NCI-H1417 treated with DMSO at 0.1 percent for 48 hours (cell line): ENCODE measurements around the gene TMEM151A.
"Not testable (repeated sequence)": the region's sequence is repeated elsewhere in the genome, so short reads cannot be mapped to it uniquely, and the experiment has no call there.

Experiments used
- DNase-seq: peaks from one replicate; lab custom pipeline; 2025; lab: John Stamatoyannopoulos, UW

Gene TMEM151A

DNA sequence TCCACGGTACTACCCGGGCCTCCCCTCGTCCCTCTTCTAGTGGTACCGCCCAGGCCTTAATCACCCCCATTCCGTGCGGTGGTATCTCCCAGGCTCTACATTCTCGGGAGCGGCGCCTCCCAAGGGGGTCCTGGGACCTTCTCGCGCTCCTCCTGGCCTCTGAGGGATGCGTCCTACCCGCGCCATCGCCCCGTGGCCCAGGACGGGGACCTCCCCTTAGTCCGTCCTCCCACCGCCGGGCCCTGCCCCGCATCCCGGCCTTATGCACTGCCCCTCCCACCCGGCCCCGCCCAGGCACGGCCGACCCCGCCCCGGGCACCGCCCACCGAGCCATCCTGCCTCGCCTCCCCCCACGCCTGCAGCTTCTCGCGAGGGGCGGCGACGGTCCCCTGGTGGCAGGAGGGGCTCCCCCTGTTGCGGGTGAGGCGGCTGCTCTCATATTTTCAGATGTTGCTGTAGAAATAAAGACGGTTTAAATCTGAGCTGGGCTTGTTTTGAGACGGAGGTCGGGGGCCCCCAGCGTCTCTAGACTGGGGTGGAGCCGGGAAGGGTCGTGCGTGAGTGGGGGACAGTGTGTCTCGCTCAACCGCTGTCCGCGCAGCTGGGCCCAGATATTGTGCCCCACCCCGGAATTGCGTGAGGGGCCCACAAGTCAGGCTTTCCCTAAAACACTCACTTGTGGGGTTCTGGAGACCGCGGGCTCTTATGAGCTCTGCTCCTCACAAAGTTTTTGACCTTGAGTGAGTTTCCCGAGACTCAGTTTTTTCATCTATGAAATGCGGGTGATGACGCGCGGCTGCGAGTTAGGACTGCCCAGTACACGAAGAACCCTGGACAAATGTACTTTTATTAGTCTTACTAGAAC lies 24.1 kb upstream of the TMEM151A start:
- no peak for DNase-seq

DNA sequence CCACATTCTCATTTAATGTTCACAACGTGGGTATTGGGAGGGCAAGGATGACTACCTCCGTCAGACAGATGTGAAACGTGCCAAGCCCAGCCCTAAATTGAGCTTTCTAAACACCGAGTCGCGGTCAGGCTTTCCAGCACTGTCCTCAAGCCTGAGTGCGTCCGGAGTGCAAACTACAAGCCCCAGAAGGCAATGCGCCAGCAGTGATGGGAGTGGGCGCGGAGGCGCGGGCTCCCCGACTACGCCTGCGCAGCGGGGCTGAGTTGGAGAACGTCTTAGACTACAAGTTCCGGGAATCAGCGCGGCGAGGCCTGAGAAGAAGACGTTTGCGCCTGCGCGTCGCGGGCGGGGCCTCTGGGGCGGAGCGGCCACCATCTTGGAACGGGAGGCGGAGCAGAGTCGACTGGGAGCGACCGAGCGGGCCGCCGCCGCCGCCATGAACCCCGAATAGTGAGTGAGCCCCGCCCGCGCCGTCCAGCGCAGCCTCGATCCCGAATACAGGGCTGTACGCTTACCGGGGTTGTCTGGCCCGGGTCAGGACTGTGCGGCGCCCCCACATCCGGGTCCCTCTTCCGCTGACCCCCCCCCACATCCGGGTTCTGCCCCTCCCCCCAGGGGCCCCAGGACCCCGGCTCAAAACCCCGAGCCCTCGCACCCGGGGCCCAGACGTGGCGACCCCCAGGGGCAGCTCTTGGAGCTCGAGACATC lies 23.3 kb upstream of the TMEM151A start, which contains the start of gene RAB1B:
TSS of gene RAB1B (plus strand) at position 396 of the 708 bp plus-strand sequence. CDS start at position 437, 41 bp downstream.
- DNase-seq, result peak; percentile 97

DNA sequence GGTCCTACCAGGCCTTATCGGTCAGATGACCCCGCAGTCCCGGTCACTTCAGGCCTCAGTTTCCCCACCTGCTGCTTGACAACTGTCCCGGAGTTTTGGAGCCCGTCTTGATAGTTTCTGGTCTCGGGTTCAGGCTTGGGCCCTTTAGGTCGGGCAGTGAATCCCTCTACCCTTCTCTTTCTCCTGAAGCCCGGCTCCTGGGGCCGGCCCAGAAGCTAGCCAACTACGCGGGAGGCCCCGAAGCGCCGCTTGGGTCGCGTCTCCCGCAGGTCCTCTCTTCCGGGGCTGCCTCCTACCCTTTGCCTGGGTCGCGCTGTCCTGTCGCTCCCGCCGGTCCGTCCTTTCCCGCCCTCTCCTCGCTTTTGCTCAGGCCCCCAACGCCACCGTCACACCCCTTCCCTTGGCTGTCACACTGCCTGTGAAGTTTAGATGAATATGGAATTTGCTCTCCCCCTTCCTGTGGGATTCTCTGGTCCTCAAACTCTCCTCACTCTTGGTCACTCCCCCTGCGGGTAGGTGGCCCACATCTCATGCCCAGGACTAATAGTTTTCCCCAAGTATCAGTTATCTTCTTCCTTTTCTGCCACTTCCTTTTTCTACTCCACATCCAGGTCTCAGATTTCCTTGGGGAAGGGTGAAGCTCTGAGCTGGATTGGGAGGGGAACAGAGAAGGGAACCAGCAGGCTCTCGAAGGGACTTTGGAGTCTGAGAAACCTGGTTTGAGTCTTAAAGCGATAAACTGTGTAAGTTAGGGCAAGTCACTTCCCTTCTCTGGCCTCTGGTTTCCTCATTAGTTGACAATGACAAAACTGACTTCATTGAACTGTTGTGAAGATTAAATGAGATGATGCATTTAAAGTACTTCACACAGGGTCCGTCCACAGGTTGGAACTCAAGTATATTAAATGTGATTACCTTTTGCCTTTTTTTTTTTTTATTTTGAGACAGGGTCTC lies 22.5 kb upstream of the TMEM151A start:
- no peak for DNase-seq

DNA sequence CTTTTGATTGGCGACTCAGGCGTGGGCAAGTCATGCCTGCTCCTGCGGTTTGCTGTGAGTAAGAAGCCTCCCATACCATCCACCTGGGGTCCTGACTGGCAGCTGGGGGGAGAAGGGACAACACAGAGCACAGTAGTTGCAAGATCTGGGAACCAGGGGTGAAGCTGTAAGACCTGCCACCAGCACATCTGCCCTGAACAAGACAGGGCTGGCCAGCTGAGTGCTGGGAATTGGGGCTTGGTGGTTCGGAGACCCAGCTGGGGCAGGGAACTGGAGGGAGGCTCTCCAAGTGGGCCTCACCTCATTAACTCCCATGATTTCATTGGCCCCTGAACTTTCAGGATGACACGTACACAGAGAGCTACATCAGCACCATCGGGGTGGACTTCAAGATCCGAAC lies 19.9 kb upstream of the TMEM151A start:
- no peak for DNase-seq

DNA sequence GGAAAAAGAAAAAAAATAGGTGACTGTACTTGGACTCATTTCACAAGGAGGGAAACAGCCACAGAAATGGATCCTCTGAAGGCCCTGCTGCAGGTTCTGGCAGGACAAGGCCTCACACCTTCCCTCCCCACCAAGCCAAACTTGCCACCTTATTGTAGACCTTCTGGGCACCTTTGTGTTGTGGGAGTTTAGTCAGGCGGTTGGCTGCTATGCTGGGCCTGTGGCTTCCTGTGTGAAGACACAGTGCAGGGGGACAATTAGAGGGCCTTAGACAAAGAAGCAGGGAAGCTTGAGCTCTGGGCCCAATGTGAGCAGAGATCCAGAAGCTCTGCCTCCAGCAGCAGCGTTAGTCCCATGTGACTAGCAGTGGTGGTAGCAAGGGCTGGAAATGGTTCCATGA lies 19.1 kb upstream of the TMEM151A start:
- no peak for DNase-seq

DNA sequence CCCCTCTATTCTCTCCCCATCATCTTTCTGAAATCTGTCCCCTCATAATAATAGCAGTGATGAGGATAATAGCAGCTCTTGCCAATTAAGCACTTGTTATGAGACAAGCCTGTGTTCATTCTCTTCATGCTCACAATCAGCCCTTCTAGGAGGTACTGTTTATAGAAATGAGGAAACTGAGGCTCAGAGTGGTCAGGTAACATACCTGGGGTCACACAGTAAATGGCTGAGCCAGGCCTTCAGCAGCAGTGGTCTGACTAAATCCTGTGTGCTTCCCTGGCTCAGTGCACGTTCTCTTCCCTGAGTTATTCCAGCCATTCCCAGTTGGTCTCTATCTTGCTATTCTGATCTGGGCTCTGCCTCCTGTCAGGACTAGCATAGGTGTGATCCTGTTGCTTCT lies 17.5 kb upstream of the TMEM151A start:
- no peak for DNase-seq

DNA sequence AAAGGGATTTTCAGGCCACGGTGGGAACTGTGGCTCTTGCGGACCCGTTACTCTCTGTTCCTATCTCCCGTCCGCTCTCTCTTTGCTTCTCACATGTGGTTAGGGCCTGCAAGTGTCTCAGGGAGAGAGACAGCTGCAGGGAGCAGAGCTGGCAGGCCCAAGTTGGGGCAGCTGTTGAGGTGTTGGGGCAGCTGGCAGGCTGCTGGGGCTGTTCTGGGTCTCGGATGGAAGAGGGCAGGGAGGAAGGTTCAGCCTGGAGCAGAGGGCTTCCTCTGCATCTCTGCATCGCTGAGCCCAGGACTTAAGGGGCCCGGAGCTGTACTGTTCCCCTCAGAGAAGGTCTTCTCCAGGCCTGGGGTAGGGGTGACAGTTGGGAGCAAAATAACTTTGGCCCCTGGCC lies 16.3 kb upstream of the TMEM151A start:
- no peak for DNase-seq

DNA sequence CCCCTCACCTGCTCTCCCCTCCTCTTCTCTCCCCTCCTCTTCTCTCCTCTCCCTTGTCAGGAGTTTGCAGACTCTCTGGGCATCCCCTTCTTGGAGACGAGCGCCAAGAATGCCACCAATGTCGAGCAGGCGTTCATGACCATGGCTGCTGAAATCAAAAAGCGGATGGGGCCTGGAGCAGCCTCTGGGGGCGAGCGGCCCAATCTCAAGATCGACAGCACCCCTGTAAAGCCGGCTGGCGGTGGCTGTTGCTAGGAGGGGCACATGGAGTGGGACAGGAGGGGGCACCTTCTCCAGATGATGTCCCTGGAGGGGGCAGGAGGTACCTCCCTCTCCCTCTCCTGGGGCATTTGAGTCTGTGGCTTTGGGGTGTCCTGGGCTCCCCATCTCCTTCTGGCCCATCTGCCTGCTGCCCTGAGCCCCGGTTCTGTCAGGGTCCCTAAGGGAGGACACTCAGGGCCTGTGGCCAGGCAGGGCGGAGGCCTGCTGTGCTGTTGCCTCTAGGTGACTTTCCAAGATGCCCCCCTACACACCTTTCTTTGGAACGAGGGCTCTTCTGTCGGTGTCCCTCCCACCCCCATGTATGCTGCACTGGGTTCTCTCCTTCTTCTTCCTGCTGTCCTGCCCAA lies 15.6 kb upstream of the TMEM151A start:
- no peak for DNase-seq

DNA sequence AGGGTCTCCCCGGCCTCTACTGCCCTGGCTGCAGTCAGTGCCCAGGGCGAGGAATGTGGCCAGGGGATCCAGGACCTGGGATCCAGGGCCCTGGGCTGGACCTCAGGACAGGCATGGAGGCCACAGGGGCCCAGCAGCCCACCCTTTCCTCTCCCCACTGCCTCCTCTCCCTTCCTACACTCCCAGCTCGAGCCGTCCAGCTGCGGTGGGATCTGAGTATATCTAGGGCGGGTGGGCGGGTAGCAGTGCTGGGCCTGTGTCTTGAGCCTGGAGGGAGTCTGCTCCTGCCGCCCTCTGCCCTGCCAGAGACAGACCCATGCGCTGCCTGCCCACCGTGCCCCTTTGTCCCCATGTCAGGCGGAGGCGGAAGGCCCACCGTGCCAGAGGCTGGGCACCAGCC lies 15.1 kb upstream of the TMEM151A start:
- DNase-seq, result not testable (repeated sequence)

DNA sequence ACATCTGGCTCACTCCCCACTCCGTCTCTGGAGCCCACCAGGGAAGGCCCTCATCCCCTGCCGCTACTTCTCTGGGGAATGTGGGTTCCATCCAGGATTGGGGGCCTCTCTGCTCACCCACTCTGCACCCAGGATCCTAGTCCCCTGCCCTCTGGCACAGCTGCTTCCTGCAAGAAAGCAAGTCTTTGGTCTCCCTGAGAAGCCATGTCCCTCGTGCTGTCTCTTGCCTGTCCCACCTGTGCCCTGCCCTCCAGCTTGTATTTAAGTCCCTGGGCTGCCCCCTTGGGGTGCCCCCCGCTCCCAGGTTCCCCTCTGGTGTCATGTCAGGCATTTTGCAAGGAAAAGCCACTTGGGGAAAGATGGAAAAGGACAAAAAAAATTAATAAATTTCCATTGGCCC lies 14.6 kb upstream of the TMEM151A start:
- DNase-seq, result not testable (repeated sequence)

DNA sequence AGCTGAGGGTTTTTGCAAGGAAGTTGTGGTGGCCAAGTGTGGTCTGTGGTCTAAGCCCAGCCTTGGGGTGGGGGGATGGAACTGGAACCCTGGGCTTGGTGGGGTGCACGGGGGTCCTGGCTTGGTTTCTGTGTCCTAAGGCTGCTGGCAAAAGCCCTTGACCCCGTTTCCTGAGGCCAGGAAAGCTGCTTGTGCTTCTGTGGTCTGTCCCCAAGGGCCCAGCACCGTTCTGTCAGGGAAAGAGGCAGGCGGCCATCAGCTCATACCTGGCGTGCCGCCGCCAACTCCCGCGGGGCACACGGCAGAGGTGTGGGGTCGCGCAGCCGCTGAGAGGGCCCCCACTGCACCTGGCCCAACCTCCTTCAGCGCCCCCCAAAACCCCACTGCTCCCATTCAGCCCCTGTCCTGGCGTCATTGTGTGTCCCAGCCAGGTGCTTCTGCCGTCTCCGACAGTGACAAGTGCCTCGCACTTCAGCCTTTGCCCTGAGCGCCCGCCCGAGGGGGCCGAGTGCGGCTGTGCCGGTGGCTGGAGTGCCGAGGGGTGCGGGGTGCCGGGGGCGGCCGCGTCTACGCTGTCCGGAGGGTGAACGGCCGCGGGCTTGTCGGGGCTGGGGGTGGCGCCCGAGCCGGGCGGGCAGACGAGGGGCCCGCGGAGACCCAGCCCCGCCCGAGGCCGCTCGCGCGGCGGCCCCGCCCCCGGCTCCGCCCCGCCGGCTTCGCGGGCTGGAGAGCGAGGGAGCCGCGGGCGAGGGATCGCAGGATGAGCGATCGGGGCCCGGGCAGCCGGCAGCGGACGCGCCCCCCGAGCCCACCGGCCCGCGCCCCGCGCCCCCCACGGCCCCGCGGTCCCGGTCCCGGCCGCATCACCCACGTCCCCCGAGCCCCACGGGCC lies 14.0 kb upstream of the TMEM151A start, which contains the start of gene CNIH2:
TSS of gene CNIH2 (plus strand) at position 705 of the 892 bp plus-strand sequence. CDS start 282 bp downstream, outside the sequence.
- DNase-seq, result no peak

DNA sequence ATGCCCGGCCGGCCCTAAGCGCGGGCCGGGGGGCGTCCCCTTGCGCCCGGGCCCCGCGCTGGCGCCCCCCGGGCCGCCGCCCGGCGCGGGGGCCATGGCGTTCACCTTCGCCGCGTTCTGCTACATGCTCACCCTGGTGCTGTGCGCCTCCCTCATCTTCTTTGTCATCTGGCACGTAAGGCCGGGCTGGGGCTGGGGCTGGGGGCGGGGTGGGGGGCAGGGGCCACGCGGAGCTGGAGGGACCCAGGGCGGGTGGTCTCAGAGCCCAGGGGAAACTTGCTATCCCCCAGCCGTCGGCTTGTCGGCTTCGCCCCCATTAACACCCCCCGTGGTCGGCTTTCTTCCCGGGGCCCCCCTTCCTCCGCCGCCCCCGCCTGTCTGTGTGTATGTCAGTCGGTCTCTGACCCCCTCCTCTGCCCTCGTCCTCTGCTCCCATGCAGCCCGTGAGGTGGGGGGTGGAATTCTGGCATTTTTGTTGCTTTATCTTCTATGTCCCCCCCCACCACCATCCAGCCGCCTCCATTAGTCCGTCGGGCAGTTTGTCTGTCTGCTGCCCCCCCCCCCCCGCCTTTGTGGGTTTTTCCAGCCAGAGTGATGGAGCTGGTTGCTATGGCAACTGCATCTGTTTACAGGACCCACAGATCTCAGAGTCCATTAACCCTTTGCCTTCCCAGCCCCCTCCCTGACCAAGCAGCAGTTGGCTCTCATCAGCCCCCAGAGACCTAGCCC lies 13.2 kb upstream of the TMEM151A start:
- DNase-seq, result no peak

DNA sequence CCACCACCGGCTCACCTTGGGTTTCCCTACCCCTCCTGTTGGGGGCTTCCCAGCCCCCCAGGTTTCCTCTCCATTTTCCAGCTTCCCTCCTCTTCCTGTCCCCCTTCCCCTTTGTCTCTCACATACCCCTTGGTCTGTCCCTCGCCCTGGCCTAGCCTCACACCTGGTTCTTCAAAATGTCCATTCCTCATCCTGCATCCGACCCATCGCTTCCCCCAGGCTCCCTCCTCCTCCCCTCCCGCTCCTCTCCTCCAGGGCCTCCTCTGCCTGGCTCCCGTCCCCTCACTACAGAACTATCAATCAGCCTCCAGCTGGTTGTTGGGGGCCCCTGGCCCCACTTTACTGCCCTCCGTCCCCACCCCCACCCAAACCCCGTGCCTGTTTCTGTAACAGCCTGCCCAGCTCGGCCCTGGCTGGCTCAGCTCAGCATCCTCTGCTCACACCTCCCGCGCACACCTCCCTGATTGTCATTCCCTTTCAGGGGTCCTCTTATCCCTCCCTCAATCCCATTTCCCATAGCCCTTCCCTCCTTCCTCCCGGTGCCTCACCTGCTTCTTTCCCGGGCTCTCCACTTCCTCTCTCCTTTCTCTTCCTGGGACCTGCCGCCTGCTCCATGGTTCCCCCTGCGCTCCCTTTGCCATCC lies 12.5 kb upstream of the TMEM151A start:
- no peak for DNase-seq

DNA sequence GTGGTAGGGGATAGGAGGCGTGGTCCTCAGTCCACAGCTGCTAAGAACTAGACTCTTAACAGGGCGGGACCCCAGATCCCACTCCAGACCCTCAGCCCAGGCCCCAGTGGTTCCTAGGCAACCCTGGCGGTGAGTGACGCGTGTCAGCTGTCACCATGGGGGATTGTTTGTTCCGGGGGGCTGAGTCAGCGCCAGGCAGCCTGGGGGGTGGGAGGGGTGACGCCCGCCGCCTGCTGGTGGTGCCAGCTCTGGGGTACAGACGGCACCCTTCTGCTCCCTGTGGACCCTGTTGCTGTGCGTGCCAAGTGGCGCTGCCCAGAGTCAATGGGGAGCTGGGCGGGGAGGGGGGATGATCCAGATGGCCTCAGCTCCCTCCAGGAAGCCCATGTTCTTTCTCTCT lies 11.3 kb upstream of the TMEM151A start:
- no peak for DNase-seq

DNA sequence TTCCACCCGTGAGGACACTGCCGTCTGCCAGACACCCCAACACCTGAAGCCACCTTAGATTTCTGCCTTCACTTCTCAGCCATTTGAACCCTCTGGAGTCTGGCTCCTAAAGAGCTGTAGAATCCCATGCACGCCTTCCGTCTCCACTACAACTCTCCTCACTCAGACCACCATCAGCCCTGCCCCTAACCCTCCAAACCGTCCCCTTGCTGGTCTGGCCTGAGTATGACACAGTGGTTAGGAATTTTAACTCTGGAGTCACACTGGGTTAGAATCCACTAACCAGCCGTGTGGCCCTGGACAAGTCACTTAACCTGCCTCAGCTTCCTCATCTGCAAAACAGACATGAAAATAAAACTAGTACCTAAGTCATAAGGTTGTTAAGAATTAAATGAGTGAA lies 10.7 kb upstream of the TMEM151A start:
- DNase-seq, result no peak

DNA sequence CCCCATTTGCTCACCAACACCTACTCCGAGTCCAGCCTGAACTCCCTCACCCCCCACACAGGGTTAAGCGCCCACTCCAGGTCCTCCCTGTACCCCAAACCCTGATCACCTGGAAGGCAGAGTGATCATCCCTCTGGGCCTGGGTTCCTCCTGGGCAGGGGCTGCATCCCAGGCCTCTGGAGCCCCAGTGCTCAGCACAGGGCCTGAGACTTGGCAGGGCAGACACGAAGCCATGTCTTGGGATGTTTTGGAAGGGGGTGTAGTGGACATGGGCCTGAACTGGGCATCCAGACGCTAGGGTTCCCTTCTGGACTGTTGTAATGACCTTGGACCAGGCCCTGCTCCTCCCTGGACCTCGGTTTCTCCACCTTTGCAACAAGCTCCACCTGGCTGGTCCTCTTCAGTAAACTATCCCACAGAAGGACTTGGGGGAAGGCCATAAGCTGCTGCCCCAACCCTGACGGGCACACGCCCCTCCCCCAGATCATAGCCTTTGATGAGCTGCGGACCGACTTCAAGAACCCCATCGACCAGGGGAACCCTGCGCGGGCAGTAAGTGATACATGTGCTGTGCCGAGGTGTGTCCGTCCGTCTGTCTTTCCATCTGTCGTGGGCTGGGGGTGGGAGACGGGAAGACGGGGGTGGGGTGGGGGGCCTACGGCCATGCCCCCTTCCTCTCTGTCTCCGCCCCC lies 9.8 kb upstream of the TMEM151A start:
- DNase-seq, result no peak

DNA sequence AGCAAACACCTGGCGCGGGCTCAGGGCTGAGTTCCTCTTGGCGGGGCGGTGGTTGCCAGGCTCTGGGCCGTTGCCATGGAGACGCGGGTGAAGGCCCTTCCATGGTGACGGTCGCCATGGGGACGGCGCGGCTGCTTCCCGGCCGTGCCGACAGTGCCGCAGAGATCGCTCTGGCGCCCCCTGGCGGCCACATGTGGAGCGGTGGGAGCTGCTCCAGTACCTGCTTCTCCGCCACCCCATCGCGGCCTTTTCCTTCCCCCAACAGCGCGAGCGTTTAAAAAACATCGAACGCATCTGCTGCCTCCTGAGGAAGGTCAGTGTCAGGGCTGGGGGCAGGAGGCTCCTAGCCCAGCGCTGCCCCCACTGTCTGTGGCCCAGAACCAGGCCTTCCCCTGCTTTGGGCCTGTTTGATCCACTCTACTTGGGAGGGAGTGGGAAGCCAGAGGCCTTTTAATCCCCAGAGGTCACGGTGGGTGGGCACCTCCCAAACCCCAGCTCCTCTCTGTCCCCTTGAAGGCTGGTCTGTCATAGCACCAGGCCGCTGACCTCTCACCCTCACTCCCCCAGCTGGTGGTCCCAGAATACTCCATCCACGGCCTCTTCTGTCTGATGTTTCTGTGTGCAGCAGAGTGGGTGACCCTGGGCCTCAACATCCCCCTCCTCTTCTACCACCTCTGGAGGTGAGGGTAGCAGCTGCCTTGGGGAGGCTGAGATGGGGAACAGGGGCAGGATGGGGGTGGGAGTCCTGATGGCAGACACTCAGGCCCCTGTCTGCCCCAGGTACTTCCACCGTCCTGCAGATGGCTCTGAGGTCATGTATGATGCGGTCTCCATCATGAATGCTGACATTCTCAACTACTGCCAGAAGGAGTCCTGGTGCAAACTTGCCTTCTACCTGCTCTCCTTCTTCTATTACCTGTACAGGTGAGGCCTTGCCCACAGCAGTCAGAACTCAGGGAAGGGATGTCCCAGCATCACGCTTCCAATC lies 8.9 kb upstream of the TMEM151A start:
- peak; percentile 90 for DNase-seq
